HUES64 (cell line): Measurements from ENCODE around the gene YKT6.

Source experiments
- H3K27ac ChIP-seq: 2 replicates; pipeline ENCODE4 v1.7.0; 2013; ENCODE audit warnings: low read depth, low read length, inconsistent platforms
- H3K27me3 ChIP-seq: 2 replicates; pipeline ENCODE4 v1.6.1; 2013; ENCODE audit warnings: mild to moderate bottlenecking, low read length; ENCODE audit not compliant: insufficient read depth
- H3K36me3 ChIP-seq: 2 replicates; pipeline ENCODE4 v1.6.1; 2013; ENCODE audit warnings: mild to moderate bottlenecking, low read length; ENCODE audit not compliant: insufficient read depth
- H3K4me1 ChIP-seq: 2 replicates; pipeline ENCODE4 v1.6.1; 2013; ENCODE audit warnings: mild to moderate bottlenecking, low read length, moderate library complexity; ENCODE audit not compliant: insufficient read depth
- H3K4me3 ChIP-seq: 2 replicates; pipeline ENCODE4 v1.5.1; 2013; ENCODE audit warnings: mild to moderate bottlenecking, low read length, moderate library complexity
- H3K9ac ChIP-seq: 2 replicates; pipeline ENCODE4 v1.6.1; 2013; ENCODE audit warnings: mild to moderate bottlenecking, low read depth, low read length
- H3K9me3 ChIP-seq: 2 replicates; pipeline ENCODE4 v1.6.1; 2013; ENCODE audit warnings: low read depth, low read length; ENCODE audit not compliant: insufficient read depth
- WGBS: fragments of 150-250, 120-280 bp; methylation state at CpG from one replicate; pipeline ENCODE4 v1.1.7; 2013; ENCODE audit warnings: missing lambda C conversion rate; 5-methylcytosine and 5-hydroxymethylcytosine counted together

Gene YKT6

DNA sequence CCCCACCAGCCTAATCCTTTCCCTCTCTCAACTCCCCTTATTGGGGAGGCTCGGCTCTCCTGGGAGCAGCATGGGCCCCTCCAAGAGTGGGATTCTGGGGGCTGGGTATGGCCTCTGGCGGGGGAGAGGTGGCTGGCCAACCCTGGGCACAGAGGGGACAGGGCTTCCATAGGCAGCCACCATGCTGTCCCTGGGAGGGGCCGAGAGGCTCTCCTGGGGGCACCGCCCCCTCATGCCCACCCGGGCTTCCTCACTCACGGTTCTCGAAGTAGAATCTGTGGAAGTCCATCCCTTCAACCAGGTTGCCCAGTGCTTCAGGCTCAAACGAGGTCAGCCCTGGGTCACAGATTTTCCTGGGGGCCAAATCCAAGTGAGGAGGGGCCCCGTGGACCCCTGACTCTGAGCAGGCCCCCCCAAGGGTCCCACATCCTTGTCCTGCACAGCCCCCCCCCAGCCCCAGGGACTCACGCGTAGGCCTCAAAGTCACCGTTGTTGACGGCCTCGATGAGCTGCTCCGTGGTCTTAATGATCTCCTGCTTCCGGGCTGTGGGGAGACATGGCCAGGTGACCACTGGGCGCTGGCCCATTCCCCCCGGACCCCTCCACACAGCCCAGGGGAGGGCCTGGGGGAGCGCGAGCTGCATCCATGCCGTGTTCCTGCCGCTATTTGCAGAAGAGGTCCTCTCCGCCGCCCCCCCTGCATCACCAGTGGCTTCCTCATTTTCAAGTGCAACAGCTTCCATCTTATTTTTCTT lies 19.8 kb downstream of the YKT6 start:
- H3K9me3 ChIP-seq: no peaks in the 10 kb centered on the region
- WGBS: 94% methylated on average over 24 of the region's 24 CpGs

DNA sequence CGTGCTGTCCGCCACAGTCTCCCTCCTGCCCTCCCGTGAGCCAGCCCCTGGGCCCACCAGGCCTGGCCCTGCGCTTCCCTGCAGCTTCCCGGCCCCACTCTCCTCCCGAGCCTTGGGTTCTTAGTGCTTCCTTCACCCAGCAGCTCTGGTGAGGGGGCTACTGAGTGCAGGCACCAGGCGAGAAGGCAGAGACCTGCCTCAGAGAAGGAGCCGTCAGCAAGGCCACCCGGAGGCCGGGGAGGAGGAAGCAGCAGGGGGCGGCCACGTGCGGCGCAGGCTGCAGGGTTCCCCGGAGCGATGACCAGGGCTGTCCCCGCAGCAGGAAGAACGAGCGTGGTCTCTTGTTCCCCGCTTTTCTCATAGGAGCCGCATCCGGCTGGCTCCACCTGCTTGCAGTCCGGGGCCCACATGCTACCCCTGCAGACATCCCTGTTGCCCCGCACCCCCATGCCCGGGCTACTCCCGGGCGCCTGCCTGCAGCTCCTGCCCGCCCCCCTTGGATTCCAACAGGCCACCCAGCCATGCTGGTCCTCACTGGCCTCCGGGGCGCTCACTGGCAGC lies 20.5 kb downstream of the YKT6 start:
- H3K9me3 ChIP-seq: no peaks in the 10 kb centered on the region
- no peak overlapping the region for H3K9ac ChIP-seq
- no peak overlapping the region for H3K27ac ChIP-seq
- no peak overlapping the region for H3K4me3 ChIP-seq
- no peaks in the 10 kb centered on the region for H3K27me3 ChIP-seq
- H3K4me1 ChIP-seq: peaks cover 11% of the 10 kb centered on the region
- WGBS: 69% methylated on average over 30 of the region's 30 CpGs
- no peaks in the 10 kb centered on the region for H3K36me3 ChIP-seq

More for the DNA sequence above, 19.8 kb downstream of the YKT6 start:
- no peak overlapping the region for H3K27ac ChIP-seq
- H3K4me3 ChIP-seq: no peak overlapping the region
- no peaks in the 10 kb centered on the region for H3K36me3 ChIP-seq
- peaks cover 11% of the 10 kb centered on the region for H3K4me1 ChIP-seq
- no peaks in the 10 kb centered on the region for H3K27me3 ChIP-seq
- H3K9ac ChIP-seq: no peak overlapping the region

DNA sequence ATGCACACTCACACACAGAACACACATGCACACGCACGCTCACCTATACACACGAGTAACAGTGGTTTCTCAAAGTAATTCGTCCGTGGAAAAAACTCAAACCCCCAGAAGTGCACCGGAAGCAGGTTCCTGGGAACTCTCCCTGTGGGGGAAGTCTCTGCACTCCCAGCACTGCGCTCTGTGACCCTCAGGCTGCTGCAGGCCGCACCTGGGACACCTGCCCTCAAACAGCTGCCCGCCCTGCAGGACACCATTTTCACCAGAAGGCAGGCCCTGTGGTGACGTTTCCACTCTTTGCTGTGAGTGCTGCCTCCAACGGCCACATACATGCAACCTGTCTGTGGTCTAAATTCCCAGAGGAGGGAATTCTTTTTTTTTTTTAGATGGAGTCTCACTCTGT lies 21.3 kb downstream of the YKT6 start:
- WGBS: 93% methylated on average over 11 of the region's 11 CpGs
- Histone ChIP-seq H3K4me1 (peaks cover 11% of the 10 kb centered on the region), H3K4me3 (no peak overlapping the region), H3K27me3 (no peaks in the 10 kb centered on the region), H3K27ac (no peak overlapping the region), H3K36me3 (no peaks in the 10 kb centered on the region), H3K9me3 (no peaks in the 10 kb centered on the region), H3K9ac (no peak overlapping the region)

DNA sequence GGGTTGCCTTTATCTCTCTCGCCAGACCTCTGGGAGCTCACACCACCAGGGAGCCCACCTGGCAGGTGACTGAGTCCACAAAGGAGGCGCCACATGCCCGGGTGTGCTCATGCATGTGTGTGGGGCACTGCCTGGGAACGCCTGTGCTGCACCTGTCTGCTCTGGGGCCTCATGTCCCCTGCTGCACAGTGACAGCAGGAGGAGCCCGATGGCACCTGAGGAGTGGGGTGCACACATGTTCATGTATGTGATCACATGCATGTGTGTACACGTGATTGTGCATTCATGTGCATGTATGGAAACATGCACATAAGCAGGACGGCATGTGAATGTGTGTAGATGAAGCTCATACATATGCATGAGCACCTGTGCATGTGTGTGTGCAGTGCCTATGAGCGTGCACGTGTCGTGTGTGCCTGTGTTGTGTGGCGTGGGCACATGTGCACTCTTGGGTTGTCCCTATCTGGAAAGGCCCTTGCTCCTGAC lies 22.0 kb downstream of the YKT6 start:
- Histone ChIP-seq H3K9ac (no peak overlapping the region), H3K4me3 (no peak overlapping the region), H3K9me3 (no peaks in the 10 kb centered on the region), H3K27ac (no peak overlapping the region), H3K27me3 (no peaks in the 10 kb centered on the region), H3K4me1 (peaks cover 10% of the 10 kb centered on the region), H3K36me3 (no peaks in the 10 kb centered on the region)
- 93% methylated on average over 11 of the region's 11 CpGs for WGBS

DNA sequence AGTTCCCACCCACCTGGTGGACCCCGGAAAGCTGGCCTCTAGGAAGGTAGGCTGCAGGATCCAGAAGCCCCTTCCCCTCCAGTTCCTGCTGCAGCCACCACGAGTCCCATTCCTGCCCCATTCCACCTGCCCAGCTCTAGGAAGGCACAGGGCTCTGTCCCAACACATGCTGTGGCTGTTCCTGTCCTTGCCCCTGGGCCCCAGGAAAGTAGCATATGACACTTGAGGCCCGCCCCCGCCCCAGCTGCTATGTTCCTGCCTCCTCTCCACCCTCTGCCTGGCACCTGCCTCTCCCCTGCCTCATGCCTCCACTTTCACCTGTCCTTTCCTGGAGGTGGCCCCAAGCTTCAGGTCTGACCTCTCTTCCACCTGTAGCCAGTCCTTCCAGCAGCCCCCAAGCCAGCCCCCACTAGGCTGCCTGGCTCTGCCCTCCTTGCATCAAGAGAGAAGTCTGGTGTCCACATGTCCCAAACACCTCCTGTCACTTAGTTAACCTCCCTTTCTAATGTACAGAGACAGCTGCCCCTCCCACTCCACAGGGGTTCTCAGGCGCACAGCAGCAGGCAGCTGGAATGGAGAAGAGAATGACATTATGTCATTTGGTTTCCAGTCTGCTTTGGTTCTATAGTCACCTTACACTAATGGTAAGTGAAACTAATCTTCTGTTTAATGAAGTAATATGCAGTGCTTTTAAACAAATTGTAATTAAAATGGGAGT lies 22.7 kb downstream of the YKT6 start:
- Histone ChIP-seq H3K36me3 (no peaks in the 10 kb centered on the region), H3K27ac (no peak overlapping the region), H3K27me3 (no peaks in the 10 kb centered on the region), H3K9ac (no peak overlapping the region), H3K4me3 (no peak overlapping the region), H3K4me1 (0 out of 2 replicates have a peak, but pooled peaks cover 5% of the 10 kb centered on the region), H3K9me3 (no peaks in the 10 kb centered on the region)
- WGBS: 53% methylated on average over 5 of the region's 5 CpGs

DNA sequence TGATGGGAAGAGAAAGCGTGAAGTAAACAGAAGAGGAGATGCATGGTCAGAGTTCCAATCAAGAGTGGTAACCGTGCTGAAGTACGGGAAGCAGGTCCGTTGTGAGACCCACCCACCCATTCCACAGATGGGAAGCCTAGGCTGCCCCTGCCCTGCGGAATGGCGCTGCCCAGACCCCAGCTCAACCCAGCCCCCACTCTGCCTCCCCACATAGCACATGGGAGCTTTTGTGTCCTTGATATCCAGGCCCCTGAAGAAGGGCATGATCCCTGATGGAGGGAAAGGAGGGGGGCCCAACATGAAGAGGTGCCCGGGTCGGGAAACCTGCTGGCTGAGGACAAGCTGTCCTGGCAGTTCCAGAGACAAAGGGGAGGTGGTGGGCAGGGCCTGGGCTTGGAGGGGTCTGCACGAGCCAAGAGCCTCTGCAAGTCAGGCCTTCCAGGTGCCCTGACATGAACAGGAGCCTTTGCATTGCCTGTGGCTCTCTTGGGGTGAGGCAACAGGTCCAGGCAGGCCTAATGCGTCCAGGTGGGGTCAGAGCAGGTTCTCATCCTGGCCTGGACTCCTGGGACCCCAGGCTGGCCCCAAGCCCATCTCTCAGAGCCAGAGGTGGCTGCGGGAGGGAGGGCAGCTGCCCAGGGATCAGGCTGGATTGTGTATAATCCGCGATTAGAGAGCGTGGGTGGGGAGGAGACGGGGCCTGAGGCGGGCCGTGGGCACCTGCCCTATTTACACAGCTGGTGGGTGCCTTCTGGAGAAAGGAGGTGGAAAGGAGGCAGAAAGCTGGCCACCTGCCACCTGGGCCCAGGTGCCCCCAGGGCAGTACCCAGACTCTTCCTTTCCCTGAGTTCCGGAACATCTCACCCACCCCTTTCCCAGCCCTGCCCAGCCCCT lies 23.5 kb downstream of the YKT6 start:
- Histone ChIP-seq H3K9me3 (no peaks in the 10 kb centered on the region), H3K27me3 (no peaks in the 10 kb centered on the region), H3K9ac (no peak overlapping the region), H3K27ac (no peak overlapping the region), H3K4me1 (no peaks in the 10 kb centered on the region), H3K36me3 (no peaks in the 10 kb centered on the region), H3K4me3 (no peak overlapping the region)
- 77% methylated on average over 18 of the region's 18 CpGs for WGBS

DNA sequence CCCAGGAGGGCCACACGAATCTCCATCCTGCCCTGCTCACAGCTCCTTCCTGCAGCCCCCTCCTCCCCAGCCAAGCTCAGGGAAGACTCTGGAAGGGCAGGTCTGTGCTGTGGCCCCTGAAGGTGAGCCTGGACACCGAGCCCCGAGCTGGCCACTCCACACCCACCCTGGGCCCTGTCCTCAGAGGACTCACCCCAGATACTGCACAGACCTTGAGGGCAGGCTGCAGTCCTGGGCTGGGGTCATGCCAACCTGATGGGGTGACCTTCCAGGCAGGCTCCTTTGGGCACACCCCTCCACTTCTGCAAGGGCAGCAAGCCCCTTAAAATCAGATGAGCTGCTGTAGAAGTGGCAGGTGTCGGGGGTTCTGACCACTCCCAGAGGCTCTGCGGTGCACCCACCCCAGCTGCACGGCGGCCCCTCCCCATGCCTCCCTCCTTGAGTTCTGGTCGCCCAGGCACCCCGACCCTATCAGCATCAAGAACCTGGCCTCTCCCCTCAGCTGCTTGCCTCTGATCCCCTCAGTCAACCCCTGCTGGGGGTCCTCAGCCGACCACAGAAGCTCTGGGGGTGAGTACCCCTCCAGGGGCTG lies 24.3 kb downstream of the YKT6 start:
- WGBS: 85% methylated on average over 10 of the region's 10 CpGs
- H3K4me3 ChIP-seq: no peak overlapping the region
- H3K36me3 ChIP-seq: no peaks in the 10 kb centered on the region
- no peak overlapping the region for H3K27ac ChIP-seq
- no peaks in the 10 kb centered on the region for H3K9me3 ChIP-seq
- no peak overlapping the region for H3K9ac ChIP-seq
- H3K27me3 ChIP-seq: no peaks in the 10 kb centered on the region
- H3K4me1 ChIP-seq: no peaks in the 10 kb centered on the region

DNA sequence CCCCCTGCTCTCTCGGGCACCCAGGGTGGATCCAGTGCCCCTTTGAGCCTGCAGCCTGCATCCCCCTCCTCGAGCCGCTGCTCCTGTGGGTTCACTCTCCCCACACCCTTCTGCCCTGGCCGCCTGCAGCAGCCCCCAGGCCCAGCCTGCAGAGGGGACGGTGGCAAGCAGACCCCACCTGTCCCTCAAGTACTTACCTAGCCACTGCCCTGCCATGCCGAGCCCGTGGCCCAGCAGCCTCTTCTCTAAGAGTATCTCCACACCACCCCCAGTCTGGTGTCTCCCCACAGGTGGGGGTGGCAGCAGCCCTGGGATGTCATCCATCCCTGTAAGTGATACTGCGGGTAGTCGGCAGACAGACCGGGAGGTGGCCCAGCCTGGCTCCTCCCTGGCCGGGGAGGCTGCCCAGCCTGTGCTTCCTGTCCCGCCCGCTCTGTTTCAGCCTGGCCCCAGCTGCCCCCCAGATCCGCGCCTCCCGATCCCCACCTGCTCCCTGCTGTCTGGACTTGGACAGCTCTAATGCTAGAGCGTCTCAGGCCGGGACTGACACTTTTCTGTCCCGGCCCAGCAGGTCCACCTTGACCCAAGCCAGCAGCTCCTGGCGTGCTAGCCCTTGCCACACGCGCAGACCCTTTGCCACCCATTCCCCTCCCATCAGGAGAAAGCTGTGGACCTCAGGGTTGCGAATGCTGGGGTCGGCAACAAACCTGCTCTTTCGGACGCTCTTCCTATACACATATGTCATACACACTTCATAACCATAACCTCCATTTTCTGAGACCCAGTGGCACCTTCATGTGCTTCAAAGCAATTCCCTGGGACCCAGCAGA lies 25.0 kb downstream of the YKT6 start:
- WGBS: 89% methylated on average over 26 of the region's 26 CpGs
- H3K4me1 ChIP-seq: no peaks in the 10 kb centered on the region
- H3K4me3 ChIP-seq: no peak overlapping the region
- H3K9me3 ChIP-seq: no peaks in the 10 kb centered on the region
- no peak overlapping the region for H3K9ac ChIP-seq
- no peaks in the 10 kb centered on the region for H3K36me3 ChIP-seq
- no peak overlapping the region for H3K27ac ChIP-seq
- H3K27me3 ChIP-seq: no peaks in the 10 kb centered on the region

DNA sequence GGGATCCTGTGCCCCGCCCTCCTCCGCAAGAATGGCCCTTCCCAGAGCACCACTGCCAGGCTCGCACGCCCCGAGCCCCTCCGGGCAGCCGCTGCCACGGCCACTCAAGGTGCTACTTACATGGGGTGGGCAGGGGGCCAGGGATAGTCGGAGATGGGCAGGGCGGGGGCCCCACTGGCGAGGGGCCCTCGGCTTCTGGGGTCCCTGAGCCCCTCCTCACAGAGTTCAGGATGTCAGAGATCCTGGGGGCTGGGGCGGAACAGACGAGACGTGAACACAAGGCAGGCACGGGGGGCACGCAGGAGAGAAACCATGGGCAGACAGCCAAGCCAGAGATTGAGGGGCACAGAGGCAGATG lies 25.6 kb downstream of the YKT6 start:
- H3K36me3 ChIP-seq: no peaks in the 10 kb centered on the region
- H3K4me1 ChIP-seq: no peaks in the 10 kb centered on the region
- H3K27ac ChIP-seq: no peak overlapping the region
- no peak overlapping the region for H3K9ac ChIP-seq
- no peaks in the 10 kb centered on the region for H3K9me3 ChIP-seq
- H3K4me3 ChIP-seq: no peak overlapping the region
- 94% methylated on average over 17 of the region's 17 CpGs for WGBS
- no peaks in the 10 kb centered on the region for H3K27me3 ChIP-seq

DNA sequence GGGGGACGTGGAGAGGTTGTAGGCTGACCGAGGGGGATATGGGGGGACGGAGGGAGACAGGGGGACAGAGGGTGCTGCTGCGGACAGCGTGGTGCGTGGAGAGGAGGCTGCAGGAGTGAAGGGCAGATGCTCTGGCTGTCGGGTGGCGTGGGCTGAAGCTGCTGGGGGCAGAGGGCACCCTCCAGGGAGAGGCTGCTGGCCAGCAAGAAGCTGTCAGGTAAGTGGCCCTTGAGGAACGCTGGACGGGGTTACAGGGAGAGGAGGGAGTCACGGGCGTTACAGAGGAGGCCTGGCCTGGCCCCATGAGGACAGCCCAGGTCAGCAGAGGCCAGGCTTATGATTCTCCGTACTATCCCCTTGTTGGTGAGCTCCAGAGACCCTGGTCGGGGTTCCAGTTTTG lies 27.1 kb downstream of the YKT6 start:
- no peak overlapping the region for H3K9ac ChIP-seq
- WGBS: 87% methylated on average over 14 of the region's 14 CpGs
- H3K27me3 ChIP-seq: no peaks in the 10 kb centered on the region
- H3K4me3 ChIP-seq: no peak overlapping the region
- H3K4me1 ChIP-seq: no peaks in the 10 kb centered on the region
- no peaks in the 10 kb centered on the region for H3K36me3 ChIP-seq
- no peak overlapping the region for H3K27ac ChIP-seq
- no peaks in the 10 kb centered on the region for H3K9me3 ChIP-seq
